C4-2B (cell line): ENCODE measurements around the gene ICAM5.

ENCODE experiments used
- CTCF ChIP-seq: fragments of 450-650 bp; conservative IDR thresholded peaks from 2 replicates; pipeline ENCODE4 v1.5.1; 2017; ENCODE audit warnings: mild to moderate bottlenecking
- ZFX ChIP-seq: fragments of 450-650 bp; IDR thresholded peaks from 2 replicates; pipeline ENCODE4 v1.6.1; 2017

DNA sequence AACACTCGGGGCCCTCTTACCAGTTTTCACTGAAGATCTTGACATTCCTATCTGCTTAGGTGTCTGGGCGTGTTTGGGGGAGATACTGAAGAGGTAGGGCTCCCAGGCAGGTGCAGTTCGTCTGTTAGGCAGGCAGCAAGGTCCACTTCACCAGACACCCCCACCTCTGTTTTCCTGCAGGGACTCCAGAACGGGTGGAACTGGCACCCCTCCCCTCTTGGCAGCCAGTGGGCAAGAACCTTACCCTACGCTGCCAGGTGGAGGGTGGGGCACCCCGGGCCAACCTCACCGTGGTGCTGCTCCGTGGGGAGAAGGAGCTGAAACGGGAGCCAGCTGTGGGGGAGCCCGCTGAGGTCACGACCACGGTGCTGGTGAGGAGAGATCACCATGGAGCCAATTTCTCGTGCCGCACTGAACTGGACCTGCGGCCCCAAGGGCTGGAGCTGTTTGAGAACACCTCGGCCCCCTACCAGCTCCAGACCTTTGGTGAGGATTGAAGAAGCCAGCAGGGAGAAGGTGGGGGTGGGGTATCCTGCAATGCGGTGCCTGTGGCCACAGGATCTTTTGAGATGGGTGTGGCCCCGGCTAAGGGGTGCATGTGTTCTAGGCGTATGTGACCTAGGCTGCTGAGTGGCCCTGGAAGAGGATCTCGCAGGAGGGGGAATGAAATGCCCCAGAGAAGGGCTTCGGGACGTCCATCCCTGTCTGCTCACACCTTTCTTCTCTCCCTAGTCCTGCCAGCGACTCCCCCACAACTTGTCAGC is 6.3 kb upstream of the ICAM5 start:
- no peak for TF ChIP-seq CTCF
- TF ChIP-seq ZFX, result no peak
